Coronary artery (tissue), 2 donors: ENCODE results near the gene GRHL3.

Source experiments
- DNase-seq: peaks from one replicate; pipeline ENCODE4 v3.0.0-alpha.2; 2017; ENCODE audit warnings: low spot score
- H3K27ac ChIP-seq, 2 donors: fragments of 200-600 bp; sonication (generic); one replicate each; pipeline ENCODE4 v1.5.1; 2016 to 2019
- H3K4me3 ChIP-seq: fragments of 200-600 bp; sonication (generic); 2 replicates; pipeline ENCODE4 v1.5.1; 2016; ENCODE audit warnings: mild to moderate bottlenecking, moderate library complexity
- TF ChIP-seq, protein P1 (sequence below): fragments of 200-600 bp; sonication (generic); IDR thresholded peaks from one replicate; pipeline ENCODE4 v1.5.1; 2019; ENCODE audit warnings: antibody characterized with exemption

The GRHL3 gene

DNA sequence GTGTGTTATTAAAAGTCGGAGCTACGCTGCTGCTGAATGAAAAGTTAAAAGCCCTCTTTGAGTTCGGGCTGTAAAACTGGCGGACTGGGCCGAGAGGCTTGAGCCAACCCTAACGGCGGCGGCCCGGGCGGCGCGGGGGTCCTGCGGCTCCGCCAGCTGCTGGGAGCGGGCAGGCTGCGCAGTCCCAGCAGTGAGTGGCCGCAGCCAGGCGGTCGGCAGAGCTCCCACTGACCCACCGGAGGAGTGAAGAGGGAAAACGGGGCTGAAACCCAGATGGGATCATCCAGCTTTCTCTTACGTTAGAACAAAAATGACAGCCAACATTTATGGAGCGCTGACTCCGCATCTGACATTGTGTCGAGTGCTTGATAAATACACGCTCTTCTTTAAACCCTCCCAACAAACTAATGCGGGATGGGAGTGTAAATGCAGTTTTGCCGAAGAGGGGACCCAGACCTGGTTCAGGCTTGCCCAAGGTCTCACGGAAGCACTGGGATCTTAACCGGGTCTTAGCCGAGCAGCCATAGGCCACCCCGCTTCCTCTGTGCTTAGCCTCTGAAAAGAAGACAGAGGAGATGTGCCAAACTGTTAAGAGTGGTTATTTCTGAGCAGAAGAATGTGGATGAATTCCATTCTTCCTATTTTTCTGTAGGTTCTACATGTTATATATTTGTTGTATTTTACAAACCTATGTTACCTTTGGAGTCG is 3.5 kb downstream of the GRHL3 start:
- peak overlapping the region in 1 of 2 donors; percentile 29 for H3K27ac ChIP-seq
- TF ChIP-seq, protein P1, sequence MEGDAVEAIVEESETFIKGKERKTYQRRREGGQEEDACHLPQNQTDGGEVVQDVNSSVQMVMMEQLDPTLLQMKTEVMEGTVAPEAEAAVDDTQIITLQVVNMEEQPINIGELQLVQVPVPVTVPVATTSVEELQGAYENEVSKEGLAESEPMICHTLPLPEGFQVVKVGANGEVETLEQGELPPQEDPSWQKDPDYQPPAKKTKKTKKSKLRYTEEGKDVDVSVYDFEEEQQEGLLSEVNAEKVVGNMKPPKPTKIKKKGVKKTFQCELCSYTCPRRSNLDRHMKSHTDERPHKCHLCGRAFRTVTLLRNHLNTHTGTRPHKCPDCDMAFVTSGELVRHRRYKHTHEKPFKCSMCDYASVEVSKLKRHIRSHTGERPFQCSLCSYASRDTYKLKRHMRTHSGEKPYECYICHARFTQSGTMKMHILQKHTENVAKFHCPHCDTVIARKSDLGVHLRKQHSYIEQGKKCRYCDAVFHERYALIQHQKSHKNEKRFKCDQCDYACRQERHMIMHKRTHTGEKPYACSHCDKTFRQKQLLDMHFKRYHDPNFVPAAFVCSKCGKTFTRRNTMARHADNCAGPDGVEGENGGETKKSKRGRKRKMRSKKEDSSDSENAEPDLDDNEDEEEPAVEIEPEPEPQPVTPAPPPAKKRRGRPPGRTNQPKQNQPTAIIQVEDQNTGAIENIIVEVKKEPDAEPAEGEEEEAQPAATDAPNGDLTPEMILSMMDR, result no peak
- DNase-seq, result no peak
- H3K4me3 ChIP-seq, result peak overlapping the region; percentile 72

DNA sequence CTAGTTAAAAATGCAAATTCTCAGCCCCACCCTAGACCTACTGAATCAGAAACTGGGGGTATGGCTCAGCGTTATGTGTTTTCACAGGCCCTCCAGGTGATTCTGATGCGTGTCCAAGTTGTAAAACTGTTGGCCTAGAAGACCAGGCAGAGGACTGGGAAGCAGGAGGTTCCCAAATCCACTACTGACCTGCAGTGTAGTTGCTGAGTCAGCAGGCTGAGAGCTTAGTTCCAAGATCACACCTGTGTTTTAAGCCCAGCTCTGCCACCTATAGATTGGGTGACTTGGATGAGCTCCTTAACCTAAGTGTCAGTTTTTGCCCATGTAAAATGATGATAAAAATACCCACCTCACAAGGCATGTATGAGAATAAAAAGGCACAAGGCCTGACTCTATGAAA is 4.1 kb downstream of the GRHL3 start:
- H3K4me3 ChIP-seq, result no peak overlapping the region
- TF ChIP-seq, protein P1, result no peak
- no peak overlapping the region for H3K27ac ChIP-seq
- no peak for DNase-seq

DNA sequence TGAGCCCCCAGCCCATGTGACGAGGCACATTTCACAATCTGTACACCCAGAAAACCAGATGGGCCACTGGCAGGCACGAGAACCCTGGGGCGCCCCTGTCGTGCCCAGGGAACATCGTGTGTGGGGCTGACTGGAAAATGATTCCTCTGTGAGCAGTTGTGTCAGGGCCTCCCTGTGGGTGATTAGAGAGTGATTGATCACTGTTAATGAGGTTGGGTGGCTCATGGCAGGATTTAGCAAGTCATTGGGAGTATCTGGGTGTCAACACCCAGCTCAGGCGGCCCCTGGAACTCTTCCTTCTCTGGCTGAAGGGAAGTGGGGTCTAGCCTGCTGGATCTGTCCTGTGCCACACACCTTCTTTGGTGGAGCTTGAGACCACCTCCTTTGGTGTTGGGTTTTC is 5.7 kb downstream of the GRHL3 start:
- TF ChIP-seq, protein P1, result no peak
- DNase-seq, result no peak

DNA sequence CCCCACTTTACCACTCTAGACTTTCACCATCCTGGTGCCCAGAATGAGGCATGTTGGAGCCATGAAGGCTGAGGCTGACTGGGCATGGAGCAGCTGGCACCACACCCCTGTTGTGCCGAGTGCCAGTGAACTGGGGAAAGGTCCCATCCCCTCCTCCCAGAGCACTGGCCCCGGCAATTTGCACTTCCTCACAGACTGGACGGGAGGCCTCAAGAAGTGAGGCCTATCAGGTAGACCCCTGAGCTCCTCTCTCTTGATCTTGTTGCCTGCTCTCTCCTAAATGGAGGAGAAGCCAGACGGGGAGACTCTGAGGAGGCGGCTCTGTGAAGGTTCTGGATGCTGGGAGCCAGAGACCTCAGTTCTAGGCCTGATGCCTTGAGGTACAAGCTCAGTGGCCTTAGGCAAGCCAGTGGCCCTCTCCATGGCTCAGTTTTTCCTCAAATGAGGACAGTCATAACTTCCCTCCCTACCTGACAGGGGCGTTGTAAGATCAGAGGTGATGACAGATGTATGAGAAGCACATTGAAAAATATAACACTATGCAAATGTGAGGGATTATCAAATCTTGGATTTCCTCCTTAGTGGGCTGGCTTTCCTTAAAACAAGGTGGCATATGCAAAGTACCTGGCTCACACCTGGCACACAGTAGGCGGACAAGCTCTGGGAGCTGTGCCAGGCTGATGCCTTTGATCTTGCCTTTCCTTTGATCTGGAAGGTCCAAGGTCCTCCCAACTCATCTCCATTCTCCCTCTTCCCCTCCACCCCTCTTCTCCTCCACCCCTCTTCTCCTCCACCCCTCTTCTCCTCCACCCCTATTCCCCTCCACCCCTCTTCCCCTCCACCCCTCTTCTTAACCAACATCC is 6.7 kb downstream of the GRHL3 start:
- Histone ChIP-seq H3K27ac (no peak overlapping the region), H3K4me3 (no peak overlapping the region)
- TF ChIP-seq, protein P1, result no peak
- no peak for DNase-seq

More for the DNA sequence above, 5.7 kb downstream of the GRHL3 start:
- Histone ChIP-seq H3K27ac (no peak overlapping the region), H3K4me3 (no peak overlapping the region)

DNA sequence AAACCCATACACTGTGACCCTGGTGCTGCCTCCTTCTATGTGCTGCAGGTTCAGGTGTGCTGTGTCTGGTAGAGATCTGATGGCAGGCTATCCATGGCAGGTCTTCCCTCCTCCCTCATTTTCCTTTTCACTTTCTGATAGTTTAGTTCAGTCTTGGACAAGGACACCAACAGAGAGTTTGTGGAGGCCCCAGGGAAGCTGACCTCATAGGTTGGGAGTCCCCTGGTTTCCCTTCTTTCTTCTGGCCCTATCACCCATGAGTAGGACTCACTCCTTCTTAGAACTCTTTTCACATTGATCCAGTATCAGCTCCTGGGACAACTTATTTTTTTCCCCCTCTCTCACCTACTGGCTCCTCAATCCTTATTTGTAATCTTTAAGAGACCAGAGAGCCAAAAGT is 8.3 kb downstream of the GRHL3 start:
- Histone ChIP-seq H3K27ac (no peak overlapping the region), H3K4me3 (no peak overlapping the region)
- no peak for DNase-seq
- TF ChIP-seq, protein P1, result no peak

DNA sequence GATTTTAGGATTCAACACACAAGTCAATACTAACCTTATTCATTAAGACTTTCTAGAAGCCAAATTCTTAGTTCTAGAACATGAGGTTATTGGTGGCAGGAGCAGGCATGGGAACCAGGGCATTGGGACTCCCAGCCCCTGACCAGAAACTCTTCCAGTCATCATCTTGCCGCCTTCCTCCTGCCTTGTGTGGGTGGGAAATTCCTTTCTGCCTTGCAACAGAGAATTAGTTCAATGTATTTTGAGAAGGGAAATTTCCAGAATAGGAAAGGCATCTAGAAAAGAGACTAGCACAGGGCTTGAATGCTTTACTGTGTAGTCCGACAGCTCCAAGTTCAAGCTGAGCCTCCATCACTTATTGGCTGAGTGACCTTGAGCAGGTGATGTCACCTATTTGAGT is 8.7 kb downstream of the GRHL3 start:
- Histone ChIP-seq H3K27ac (no peak overlapping the region), H3K4me3 (no peak overlapping the region)
- no peak for DNase-seq
- TF ChIP-seq, protein P1, result no peak
